DMS53 treated with DMSO at 0.1 percent for 48 hours (cell line): ENCODE results near the gene PLCL2.

Experiments used
- DNase-seq: peaks from one replicate; lab custom pipeline; 2025; ENCODE audit not compliant: unreplicated experiment; lab: John Stamatoyannopoulos, UW

The PLCL2 gene

GRCh38 chr3:16912400-16913263 lies 27.9 kb downstream of the PLCL2 start:
- DNase-seq, result no peak

GRCh38 chr3:16913264-16913580 lies 28.5 kb downstream of the PLCL2 start:
- DNase-seq, result no peak

- no peak for DNase-seq
Measured at GRCh38 chr3:16916840-16917239, 32.1 kb downstream of the PLCL2 start.

GRCh38 chr3:16917256-16917935 lies 32.6 kb downstream of the PLCL2 start:
- no peak for DNase-seq

GRCh38 chr3:16917980-16918682 lies 33.4 kb downstream of the PLCL2 start:
- no peak for DNase-seq

GRCh38 chr3:16918683-16919025 lies 33.9 kb downstream of the PLCL2 start:
- DNase-seq, result no peak

GRCh38 chr3:16923112-16923511 lies 38.4 kb downstream of the PLCL2 start:
- no peak for DNase-seq

GRCh38 chr3:16927485-16927884 lies 42.7 kb downstream of the PLCL2 start:
- DNase-seq, result no peak

GRCh38 chr3:16928386-16929132 lies 43.8 kb downstream of the PLCL2 start:
- DNase-seq, result no peak

- DNase-seq, result no peak
Measured at GRCh38 chr3:16929311-16929710, 44.6 kb downstream of the PLCL2 start.

- DNase-seq, result no peak
Measured at GRCh38 chr3:16932877-16933276, 48.1 kb downstream of the PLCL2 start.

GRCh38 chr3:16935781-16936180 lies 51.0 kb downstream of the PLCL2 start:
- no peak for DNase-seq

GRCh38 chr3:16936233-16936632 lies 51.5 kb downstream of the PLCL2 start:
- DNase-seq, result no peak

GRCh38 chr3:16936676-16937230 lies 52.0 kb downstream of the PLCL2 start:
- DNase-seq, result no peak

- no peak for DNase-seq
Measured at GRCh38 chr3:16937326-16937845, 52.6 kb downstream of the PLCL2 start.

GRCh38 chr3:16940769-16941700 lies 56.3 kb downstream of the PLCL2 start:
- DNase-seq, result no peak

GRCh38 chr3:16942955-16943354 lies 58.2 kb downstream of the PLCL2 start:
- no peak for DNase-seq

- no peak for DNase-seq
Measured at GRCh38 chr3:16943857-16944256, 59.1 kb downstream of the PLCL2 start.

- DNase-seq, result no peak
Measured at GRCh38 chr3:16944356-16944755, 59.6 kb downstream of the PLCL2 start.

- no peak for DNase-seq
Measured at GRCh38 chr3:16945330-16945729, 60.6 kb downstream of the PLCL2 start.
